GM06990 (cell line): ENCODE data around the gene CNTN5.

ENCODE experiments used
- DNase-seq: peaks from one replicate; pipeline ENCODE4 v3.0.0-alpha.2; 2011; ENCODE audit not compliant: insufficient read length; ENCODE audit errors: extremely low read depth
- H3K27me3 ChIP-seq: replicated peaks from 2 replicates; pipeline ENCODE4 v1.6.0; 2011; ENCODE audit warnings: low read length; ENCODE audit not compliant: control insufficient read depth, insufficient read depth
- H3K36me3 ChIP-seq: 2 replicates; pipeline ENCODE4 v1.5.1; 2011; ENCODE audit warnings: low read length; ENCODE audit not compliant: control insufficient read depth, insufficient read depth
- H3K4me3 ChIP-seq: replicated peaks from 2 replicates; pipeline ENCODE4 v1.5.1; 2011; ENCODE audit warnings: low read depth, mild to moderate bottlenecking, control low read depth, low read length
- TF ChIP-seq, protein P1 (sequence below): IDR thresholded peaks from 2 replicates; pipeline ENCODE4 v1.5.1; 2011; ENCODE audit warnings: low read length, control low read depth, mild to moderate bottlenecking, inconsistent platforms; ENCODE audit not compliant: insufficient read depth, poor library complexity, severe bottlenecking

CNTN5 gene

DNA sequence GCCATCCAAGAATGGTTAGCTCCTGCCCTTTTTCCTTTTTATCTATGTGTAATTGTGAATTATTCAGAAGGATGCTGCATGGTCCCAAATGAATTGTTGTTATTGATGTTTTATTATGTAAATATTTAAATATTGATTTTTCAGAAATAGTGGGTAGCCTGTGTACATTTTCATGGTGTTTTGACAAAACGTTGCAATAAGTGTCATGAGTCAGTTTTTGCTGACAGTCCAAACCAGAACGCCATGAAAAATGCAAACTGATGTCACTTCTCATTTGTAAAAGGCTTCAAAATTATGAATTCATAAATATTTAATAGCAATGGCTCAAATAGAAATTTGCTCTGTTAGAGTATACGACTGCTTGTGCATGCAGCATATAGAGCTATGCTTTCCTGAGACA lies 422.5 kb downstream of the CNTN5 start:
- Histone ChIP-seq H3K4me3 (no peak overlapping the region), H3K27me3 (no peaks in the 10 kb centered on the region), H3K36me3 (no peaks in the 10 kb centered on the region)
- TF ChIP-seq, protein P1, sequence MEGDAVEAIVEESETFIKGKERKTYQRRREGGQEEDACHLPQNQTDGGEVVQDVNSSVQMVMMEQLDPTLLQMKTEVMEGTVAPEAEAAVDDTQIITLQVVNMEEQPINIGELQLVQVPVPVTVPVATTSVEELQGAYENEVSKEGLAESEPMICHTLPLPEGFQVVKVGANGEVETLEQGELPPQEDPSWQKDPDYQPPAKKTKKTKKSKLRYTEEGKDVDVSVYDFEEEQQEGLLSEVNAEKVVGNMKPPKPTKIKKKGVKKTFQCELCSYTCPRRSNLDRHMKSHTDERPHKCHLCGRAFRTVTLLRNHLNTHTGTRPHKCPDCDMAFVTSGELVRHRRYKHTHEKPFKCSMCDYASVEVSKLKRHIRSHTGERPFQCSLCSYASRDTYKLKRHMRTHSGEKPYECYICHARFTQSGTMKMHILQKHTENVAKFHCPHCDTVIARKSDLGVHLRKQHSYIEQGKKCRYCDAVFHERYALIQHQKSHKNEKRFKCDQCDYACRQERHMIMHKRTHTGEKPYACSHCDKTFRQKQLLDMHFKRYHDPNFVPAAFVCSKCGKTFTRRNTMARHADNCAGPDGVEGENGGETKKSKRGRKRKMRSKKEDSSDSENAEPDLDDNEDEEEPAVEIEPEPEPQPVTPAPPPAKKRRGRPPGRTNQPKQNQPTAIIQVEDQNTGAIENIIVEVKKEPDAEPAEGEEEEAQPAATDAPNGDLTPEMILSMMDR: no peak
- no peak for DNase-seq

DNA sequence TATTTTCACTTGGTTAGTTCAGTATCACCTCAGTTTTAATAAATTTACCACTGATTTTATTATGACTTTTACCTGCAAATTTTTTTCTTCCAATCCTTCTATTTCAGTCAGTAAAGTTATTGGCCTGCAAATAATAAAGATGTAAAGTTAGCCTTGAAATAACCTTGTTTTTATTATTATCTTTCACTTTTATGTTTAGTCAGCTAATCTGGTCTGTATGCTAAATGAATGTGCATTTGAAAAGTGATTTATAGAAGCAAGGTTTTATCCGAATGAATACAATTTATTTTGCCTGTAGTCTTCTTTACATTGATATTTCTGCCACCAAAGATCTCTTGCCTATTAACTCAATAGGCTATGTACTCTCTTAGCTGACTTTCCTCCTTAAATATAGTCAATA lies 425.7 kb downstream of the CNTN5 start:
- TF ChIP-seq, protein P1: no peak
- H3K4me3 ChIP-seq: no peak overlapping the region
- no peaks in the 10 kb centered on the region for H3K27me3 ChIP-seq
- DNase-seq: no peak
- H3K36me3 ChIP-seq: no peaks in the 10 kb centered on the region

DNA sequence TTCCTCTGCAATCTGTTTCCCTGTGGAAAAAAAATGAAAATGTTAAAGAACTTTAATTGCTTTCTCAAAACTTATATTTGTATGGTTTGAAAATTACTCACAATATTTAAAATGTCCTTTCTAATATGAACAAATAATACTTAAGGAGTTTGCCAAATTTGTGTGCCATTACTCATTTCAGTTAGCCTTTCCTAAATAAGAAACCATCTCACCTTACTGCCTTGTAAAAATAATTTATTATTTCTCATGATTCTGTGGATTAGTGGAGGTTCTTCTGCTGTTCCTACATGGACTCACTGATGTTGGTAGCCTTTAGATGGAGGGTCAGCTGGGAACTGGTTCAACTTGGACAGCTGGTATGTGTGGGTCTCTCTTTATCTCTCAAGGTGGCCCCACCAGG lies 428.6 kb downstream of the CNTN5 start:
- DNase-seq: no peak
- no peaks in the 10 kb centered on the region for H3K36me3 ChIP-seq
- no peak overlapping the region for H3K4me3 ChIP-seq
- no peaks in the 10 kb centered on the region for H3K27me3 ChIP-seq
- TF ChIP-seq, protein P1: no peak

DNA sequence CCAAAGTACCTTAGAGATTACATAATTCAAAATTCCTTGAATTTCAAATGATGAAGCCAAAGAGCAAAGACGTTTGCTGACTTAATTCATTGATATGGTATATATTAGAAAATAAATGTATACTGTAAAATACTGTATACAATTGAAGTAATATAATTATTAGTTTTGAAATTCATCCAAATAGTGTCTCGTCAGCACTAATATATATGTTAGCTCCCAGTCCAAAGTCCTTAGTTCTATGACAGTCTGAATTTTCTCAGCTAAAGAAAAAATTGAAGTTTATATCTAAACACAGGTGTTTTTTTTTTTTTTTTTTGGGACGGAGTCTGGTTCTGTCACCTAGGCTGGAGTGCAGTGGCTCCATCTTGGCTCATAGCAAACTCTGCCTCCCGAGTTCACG lies 431.3 kb downstream of the CNTN5 start:
- no peak for DNase-seq
- H3K27me3 ChIP-seq: no peaks in the 10 kb centered on the region
- TF ChIP-seq, protein P1: no peak
- H3K4me3 ChIP-seq: no peak overlapping the region
- no peaks in the 10 kb centered on the region for H3K36me3 ChIP-seq

DNA sequence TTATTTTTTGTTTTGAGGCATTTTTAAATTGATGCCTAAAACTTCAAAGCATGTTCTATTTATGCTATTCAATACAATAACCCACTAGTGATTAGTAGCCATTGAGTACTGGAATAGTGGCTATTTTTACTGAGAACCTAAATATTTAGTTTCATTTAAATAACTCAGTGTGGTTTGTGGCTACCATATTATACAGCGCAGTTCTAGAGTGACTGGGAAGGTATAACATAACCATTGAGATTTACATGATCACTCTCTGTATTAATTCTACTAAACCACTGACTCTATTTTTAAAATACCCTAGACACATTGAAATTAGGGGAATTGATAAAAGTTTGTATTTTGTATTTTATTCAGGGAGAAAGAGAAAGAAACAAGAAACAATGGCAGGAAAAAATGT lies 441.2 kb downstream of the CNTN5 start:
- H3K36me3 ChIP-seq: no peaks in the 10 kb centered on the region
- H3K4me3 ChIP-seq: no peak overlapping the region
- no peaks in the 10 kb centered on the region for H3K27me3 ChIP-seq
- TF ChIP-seq, protein P1: no peak
- DNase-seq: no peak

DNA sequence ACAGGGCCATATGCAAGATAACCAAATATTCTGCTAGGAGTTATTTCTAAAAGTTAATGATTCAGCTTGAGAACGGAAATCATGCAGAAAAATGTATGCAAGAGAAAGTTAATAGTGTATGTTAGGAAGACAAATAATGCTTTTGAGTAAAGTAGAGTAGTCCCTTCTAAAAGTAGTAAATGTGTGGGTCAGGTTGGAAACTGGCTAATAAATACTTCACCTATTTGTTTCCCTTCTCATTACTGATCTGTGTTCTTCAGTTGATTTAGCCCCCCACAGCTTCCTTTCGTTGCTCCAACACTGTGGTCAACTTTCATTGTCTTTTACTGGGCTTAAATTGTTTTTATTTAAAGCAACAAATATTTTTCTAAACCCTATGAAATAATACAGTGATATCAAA lies 444.2 kb downstream of the CNTN5 start:
- TF ChIP-seq, protein P1: no peak

More for the DNA sequence above, 444.2 kb downstream of the CNTN5 start:
- no peak overlapping the region for H3K4me3 ChIP-seq
- DNase-seq: no peak
- H3K36me3 ChIP-seq: no peaks in the 10 kb centered on the region
- no peaks in the 10 kb centered on the region; the same call in 1 of the 2 replicates for H3K27me3 ChIP-seq
